GM12891 (cell line): ENCODE results near the gene SCN1B.

Source experiments
- POLR2A ChIP-seq: IDR thresholded peaks from 2 replicates; pipeline ENCODE4 v1.6.1; 2011; ENCODE audit warnings: low read depth, low read length, control low read depth
- POLR2AphosphoS5 ChIP-seq: IDR thresholded peaks from 2 replicates; pipeline ENCODE4 v1.6.1; 2011; ENCODE audit warnings: low read depth, low read length, control low read depth

DNA sequence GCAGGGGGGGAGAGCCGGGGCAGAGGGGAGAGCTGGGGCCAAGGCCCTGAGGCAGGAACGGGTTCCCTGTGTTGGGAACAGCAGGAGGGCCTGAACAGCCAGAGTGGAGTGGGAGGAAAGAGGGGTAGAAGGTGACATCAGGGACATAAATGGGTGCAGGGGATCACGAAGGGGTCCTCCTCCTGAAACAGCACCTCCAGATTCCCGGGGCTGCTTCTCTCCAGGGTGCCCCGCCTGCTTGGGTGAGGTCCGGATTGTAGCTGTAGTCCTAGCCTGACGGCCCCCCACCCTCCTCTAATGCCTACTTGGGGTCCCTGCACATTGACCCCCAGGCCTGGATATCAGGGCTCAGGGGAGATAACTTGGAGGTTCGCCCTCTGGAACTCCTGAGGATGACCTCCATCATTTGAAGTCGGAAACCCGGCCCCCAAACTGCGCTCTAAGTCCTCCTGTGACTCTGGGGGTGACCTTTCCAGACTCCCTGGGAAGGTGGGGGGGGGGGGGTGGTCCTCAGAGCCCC, 473 bp upstream of the SCN1B start:
- TF ChIP-seq POLR2A = no peak
- TF ChIP-seq POLR2AphosphoS5 = no peak
